Measurements from ENCODE around the gene UCN2.

GRCh38 chr3:48591886-48592518, 28.4 kb upstream of the UCN2 start:
- TF ChIP-seq CTCF (IDR thresholded peaks at IDR 0.05) (no peak), POLR2A (IDR thresholded peaks at IDR 0.05) (no peak)

All from testis (tissue), 2 donors.